Measurements from ENCODE around the gene FLRT1. TPM values are rescaled to one million over a fixed set of nuclear protein-coding genes. Genes with fewer than 3 reads are reported as not detected.

Gene FLRT1
- total and polyA plus RNA-seq, 7 experiments from 2014 or later = 0.05 to 0.12 TPM; not detected in 5

- ChIA-PET CTCF (no interaction called here), POLR2A (no interaction called here)
- Histone ChIP-seq H3K4me3 (ENCODE audit: low read length) (no peak overlapping the region), H3K4me1 (ENCODE audit: control insufficient read depth in 2 of 2, insufficient read depth in 2 of 2, low read length in 2 of 2) (peaks cover 0 to 4% of the 10 kb centered on the region in 2 donors), H3K27me3 (ENCODE audit: control insufficient read depth in 2 of 2, insufficient read depth in 2 of 2, low read length in 2 of 2) (no peaks in the 10 kb centered on the region), H3K27ac (ENCODE audit: low read depth, low read length) (no peak overlapping the region), H3K9me3 (ENCODE audit: control insufficient read depth in 2 of 3, low read length in 3 of 3) (no peaks in the 10 kb centered on the region), H3K36me3 (ENCODE audit: control insufficient read depth in 2 of 3, insufficient read depth in 3 of 3, low read length in 3 of 3) (no peaks in the 10 kb centered on the region)
- ATAC-seq = no peak
- intact Hi-C loops (cut with micrococcal nuclease) = no loop called here
- Mint-ChIP-seq H3K4me1 (peaks cover 0 to 12% (median 8%) of the 10 kb centered on the region in 7 donors), H3K4me3 (no peak overlapping the region), H3K9me3 (peaks cover 0 to 2% (median 0%) of the 10 kb centered on the region in 11 donors), H3K36me3 (peaks cover 0 to 5% (median 0%) of the 10 kb centered on the region in 5 donors), H3K27me3 (peaks cover 6 to 32% (median 22%) of the 10 kb centered on the region in 5 donors), H3K27ac (no peak overlapping the region)
- no peak for DNase-seq
Measured at GRCh38 chr11:64064374-64065140, 28.8 kb downstream of the FLRT1 start.

- Histone ChIP-seq H3K27me3 (ENCODE audit: control insufficient read depth in 2 of 2, insufficient read depth in 2 of 2, low read length in 2 of 2) (no peaks in the 10 kb centered on the region), H3K9me3 (ENCODE audit: control insufficient read depth in 2 of 3, low read length in 3 of 3) (no peaks in the 10 kb centered on the region), H3K27ac (ENCODE audit: low read depth, low read length) (no peak overlapping the region), H3K4me3 (ENCODE audit: low read length) (no peak overlapping the region), H3K4me1 (ENCODE audit: control insufficient read depth in 2 of 2, insufficient read depth in 2 of 2, low read length in 2 of 2) (peaks cover 0 to 4% of the 10 kb centered on the region in 2 donors), H3K36me3 (ENCODE audit: control insufficient read depth in 2 of 3, insufficient read depth in 3 of 3, low read length in 3 of 3) (no peaks in the 10 kb centered on the region)
- Mint-ChIP-seq H3K4me1 (peaks cover 0 to 12% (median 8%) of the 10 kb centered on the region in 7 donors), H3K9me3 (peaks cover 0 to 2% (median 0%) of the 10 kb centered on the region in 11 donors), H3K4me3 (no peak overlapping the region), H3K27ac (no peak overlapping the region), H3K27me3 (peaks cover 6 to 32% (median 22%) of the 10 kb centered on the region in 5 donors), H3K36me3 (peaks cover 0 to 5% (median 0%) of the 10 kb centered on the region in 5 donors)
- POLR2A ChIA-PET = no interaction called here
- CTCF ChIA-PET = no interaction called here
- ATAC-seq (no peak), DNase-seq (no peak)
- intact Hi-C loops (cut with micrococcal nuclease) = no loop called here
Measured at GRCh38 chr11:64065141-64065465, 29.4 kb downstream of the FLRT1 start.

- Mint-ChIP-seq H3K27ac (no peak overlapping the region), H3K4me3 (no peak overlapping the region), H3K4me1 (peaks cover 0 to 8% (median 6%) of the 10 kb centered on the region in 7 donors), H3K27me3 (peaks cover 6 to 32% (median 19%) of the 10 kb centered on the region in 5 donors), H3K9me3 (peaks cover 0 to 2% (median 0%) of the 10 kb centered on the region in 11 donors), H3K36me3 (peaks cover 0 to 5% (median 0%) of the 10 kb centered on the region in 5 donors)
- ATAC-seq (no peak), DNase-seq (no peak)
- Histone ChIP-seq H3K4me1 (ENCODE audit: control insufficient read depth in 2 of 2, insufficient read depth in 2 of 2, low read length in 2 of 2) (peaks cover 0 to 4% of the 10 kb centered on the region in 2 donors), H3K4me3 (ENCODE audit: low read length) (no peak overlapping the region), H3K27me3 (ENCODE audit: control insufficient read depth in 2 of 2, insufficient read depth in 2 of 2, low read length in 2 of 2) (no peaks in the 10 kb centered on the region), H3K27ac (ENCODE audit: low read depth, low read length) (no peak overlapping the region), H3K36me3 (ENCODE audit: control insufficient read depth in 2 of 3, insufficient read depth in 3 of 3, low read length in 3 of 3) (no peaks in the 10 kb centered on the region), H3K9me3 (ENCODE audit: control insufficient read depth in 2 of 3, low read length in 3 of 3) (no peaks in the 10 kb centered on the region)
- intact Hi-C loops (cut with micrococcal nuclease) = no loop called here
- CTCF ChIA-PET = no interaction called here
- POLR2A ChIA-PET = no interaction called here
Measured at GRCh38 chr11:64065712-64066111, 30.0 kb downstream of the FLRT1 start.

- Mint-ChIP-seq H3K27me3 (peaks cover 6 to 19% (median 7%) of the 10 kb centered on the region in 5 donors), H3K4me3 (no peak overlapping the region), H3K36me3 (peaks cover 0 to 5% (median 0%) of the 10 kb centered on the region in 5 donors), H3K27ac (no peak overlapping the region), H3K9me3 (peaks cover 0 to 2% (median 0%) of the 10 kb centered on the region in 11 donors), H3K4me1 (peaks cover 0 to 2% (median 0%) of the 10 kb centered on the region in 7 donors)
- ChIA-PET POLR2A (no interaction called here), CTCF (no interaction called here)
- no peak overlapping the region for H3K4me3 ChIP-seq (ENCODE audit: low read length)
- no peak overlapping the region for H3K27ac ChIP-seq (ENCODE audit: low read depth, low read length)
- H3K36me3 ChIP-seq (ENCODE audit: control insufficient read depth in 2 of 3, insufficient read depth in 3 of 3, low read length in 3 of 3) = no peaks in the 10 kb centered on the region
- no peaks in the 10 kb centered on the region for H3K4me1 ChIP-seq (ENCODE audit: control insufficient read depth in 2 of 2, insufficient read depth in 2 of 2, low read length in 2 of 2)
- H3K27me3 ChIP-seq (ENCODE audit: control insufficient read depth in 2 of 2, insufficient read depth in 2 of 2, low read length in 2 of 2) = no peaks in the 10 kb centered on the region
- H3K9me3 ChIP-seq (ENCODE audit: control insufficient read depth in 2 of 3, low read length in 3 of 3) = no peaks in the 10 kb centered on the region
- no peak for ATAC-seq
- intact Hi-C loops (cut with micrococcal nuclease) = no loop called here
- no peak for DNase-seq
Measured at GRCh38 chr11:64067230-64067993, 31.7 kb downstream of the FLRT1 start.

GRCh38 chr11:64068705-64069400 is 33.1 kb downstream of the FLRT1 start:
- H3K4me1 ChIP-seq (ENCODE audit: control insufficient read depth in 2 of 2, insufficient read depth in 2 of 2, low read length in 2 of 2) = no peaks in the 10 kb centered on the region
- no peaks in the 10 kb centered on the region for H3K36me3 ChIP-seq (ENCODE audit: control insufficient read depth in 2 of 3, insufficient read depth in 3 of 3, low read length in 3 of 3)
- ChIA-PET POLR2A (no interaction called here), CTCF (no interaction called here)
- Mint-ChIP-seq H3K36me3 (no peaks in the 10 kb centered on the region), H3K27ac (no peak overlapping the region), H3K9me3 (peaks cover 0 to 2% (median 0%) of the 10 kb centered on the region in 11 donors), H3K27me3 (peaks cover 0 to 7% (median 0%) of the 10 kb centered on the region in 5 donors), H3K4me1 (peaks cover 0 to 2% (median 0%) of the 10 kb centered on the region in 7 donors), H3K4me3 (no peak overlapping the region)
- ATAC-seq = no peak
- H3K27me3 ChIP-seq (ENCODE audit: control insufficient read depth in 2 of 2, insufficient read depth in 2 of 2, low read length in 2 of 2) = no peaks in the 10 kb centered on the region
- no peak for DNase-seq
- H3K9me3 ChIP-seq (ENCODE audit: control insufficient read depth in 2 of 3, low read length in 3 of 3) = no peaks in the 10 kb centered on the region
- intact Hi-C loops (cut with micrococcal nuclease) = no loop called here
- no peak overlapping the region for H3K27ac ChIP-seq (ENCODE audit: low read depth, low read length)
- H3K4me3 ChIP-seq (ENCODE audit: low read length) = no peak overlapping the region

- Mint-ChIP-seq H3K27ac (no peak overlapping the region), H3K4me3 (no peak overlapping the region), H3K27me3 (peaks cover 0 to 5% (median 0%) of the 10 kb centered on the region in 5 donors), H3K4me1 (peaks cover 0 to 6% (median 4%) of the 10 kb centered on the region in 7 donors), H3K36me3 (no peaks in the 10 kb centered on the region), H3K9me3 (peaks cover 0 to 2% (median 0%) of the 10 kb centered on the region in 11 donors)
- H3K4me1 ChIP-seq (ENCODE audit: control insufficient read depth in 2 of 2, insufficient read depth in 2 of 2, low read length in 2 of 2) = no peaks in the 10 kb centered on the region
- no peak overlapping the region for H3K4me3 ChIP-seq (ENCODE audit: low read length)
- POLR2A ChIA-PET = no interaction called here
- ATAC-seq (no peak), DNase-seq (no peak)
- H3K36me3 ChIP-seq (ENCODE audit: control insufficient read depth in 2 of 3, insufficient read depth in 3 of 3, low read length in 3 of 3) = no peaks in the 10 kb centered on the region
- H3K27ac ChIP-seq (ENCODE audit: low read depth, low read length) = no peak overlapping the region
- CTCF ChIA-PET = no interaction called here
- H3K9me3 ChIP-seq (ENCODE audit: control insufficient read depth in 2 of 3, low read length in 3 of 3) = no peaks in the 10 kb centered on the region
- no peaks in the 10 kb centered on the region for H3K27me3 ChIP-seq (ENCODE audit: control insufficient read depth in 2 of 2, insufficient read depth in 2 of 2, low read length in 2 of 2)
- intact Hi-C loops (cut with micrococcal nuclease) = no loop called here
Measured at GRCh38 chr11:64069401-64070313, 33.9 kb downstream of the FLRT1 start.

Measured in naive thymus-derived CD4-positive, alpha-beta T cell (primary cell).